Stimulated activated CD8-positive, alpha-beta memory T cell treated with anti-CD3 and anti-CD28 coated beads, Interleukin-4, amount 100 ng/mL, for 1 hour (primary cell): Measurements from ENCODE around the gene PNO1.

Experiments used
- DNase-seq, 2 donors: peaks; one replicate each; pipeline ENCODE4 v3.0.0-alpha.2; 2020; ENCODE audit warnings: low read depth in 2 of 2, low spot score in 1 of 2

Gene PNO1

GRCh38 chr2:68193144-68193543, 35.5 kb downstream of the PNO1 start:
- no peak for DNase-seq

- DNase-seq, result no peak
These were observed 36.2 kb downstream of the PNO1 start for GRCh38 chr2:68193787-68194372.

- no peak for DNase-seq
These were observed 37.4 kb downstream of the PNO1 start for GRCh38 chr2:68195096-68195495.

GRCh38 chr2:68196120-68196716, 38.5 kb downstream of the PNO1 start:
- DNase-seq, result peak in 1 of 2 donors; percentile 21

GRCh38 chr2:68200157-68200787, 42.6 kb downstream of the PNO1 start:
- DNase-seq, result no peak

- no peak for DNase-seq
These were observed 45.9 kb downstream of the PNO1 start for GRCh38 chr2:68203587-68203986.

GRCh38 chr2:68206793-68207192, 49.1 kb downstream of the PNO1 start:
- no peak for DNase-seq

GRCh38 chr2:68214381-68214780, 56.7 kb downstream of the PNO1 start:
- no peak for DNase-seq

- no peak for DNase-seq
These were observed 59.0 kb downstream of the PNO1 start for GRCh38 chr2:68216454-68217310.

- DNase-seq, result no peak
These were observed 60.0 kb downstream of the PNO1 start for GRCh38 chr2:68217729-68218128.

- DNase-seq, result no peak
These were observed 60.7 kb downstream of the PNO1 start for GRCh38 chr2:68218343-68218901.

- DNase-seq, result no peak
These were observed 64.6 kb downstream of the PNO1 start for GRCh38 chr2:68222287-68222686.

GRCh38 chr2:68223419-68223818, 65.7 kb downstream of the PNO1 start:
- no peak for DNase-seq

GRCh38 chr2:68225119-68225632, 67.5 kb downstream of the PNO1 start:
- DNase-seq, result no peak
